Subcutaneous abdominal adipose tissue (tissue), 5 donors: ENCODE results near the gene TEX51.

Experiments used
- H3K27ac ChIP-seq: one replicate; pipeline ENCODE4 v1.7.0; 2013; ENCODE audit warnings: low read depth, mild to moderate bottlenecking, inconsistent platforms, low read length, moderate library complexity
- H3K27me3 ChIP-seq, 5 donors: one replicate each; pipeline ENCODE4 v1.7.0; 2013; ENCODE audit warnings: low read length in 5 of 5, inconsistent platforms in 1 of 5; ENCODE audit not compliant: control insufficient read depth in 5 of 5, insufficient read depth in 4 of 5
- H3K36me3 ChIP-seq, 5 donors: one replicate each; pipeline ENCODE4 v1.7.0; 2013; ENCODE audit warnings: low read length in 5 of 5; ENCODE audit not compliant: control insufficient read depth in 5 of 5, insufficient read depth in 5 of 5
- H3K4me1 ChIP-seq, 5 donors: one replicate each; pipeline ENCODE4 v1.7.0; 2013; ENCODE audit warnings: low read length in 5 of 5, mild to moderate bottlenecking in 3 of 5, moderate library complexity in 1 of 5; ENCODE audit not compliant: control insufficient read depth in 5 of 5, insufficient read depth in 5 of 5
- H3K4me3 ChIP-seq, 5 donors: one replicate each; pipeline ENCODE4 v1.7.0; 2013; ENCODE audit warnings: low read length in 5 of 5, low read depth in 1 of 5
- H3K9ac ChIP-seq, 5 donors: one replicate each; pipeline ENCODE4 v1.7.0; 2013; ENCODE audit warnings: low read length in 5 of 5, mild to moderate bottlenecking in 4 of 5, moderate library complexity in 3 of 5
- H3K9me3 ChIP-seq, 5 donors: one replicate each; pipeline ENCODE4 v1.7.0; 2013; ENCODE audit warnings: low read length in 5 of 5; ENCODE audit not compliant: control insufficient read depth in 5 of 5
- donor health status: healthy.
- donor health status: healthy.
- donor health status: healthy.
- donor health status: healthy.
- donor health status: healthy.

The TEX51 gene

GRCh38 chr2:126921066-126921465 is 22.4 kb downstream of the TEX51 start:
- Histone ChIP-seq H3K27me3 (no peaks in the 10 kb centered on the region), H3K36me3 (no peaks in the 10 kb centered on the region), H3K9me3 (no peaks in the 10 kb centered on the region), H3K4me1 (no peaks in the 10 kb centered on the region), H3K4me3 (no peak overlapping the region), H3K9ac (no peak overlapping the region), H3K27ac (no peak overlapping the region)

GRCh38 chr2:126930970-126931590 is 32.4 kb downstream of the TEX51 start:
- no peak overlapping the region for H3K9ac ChIP-seq
- peaks cover 0 to 7% (median 0%) of the 10 kb centered on the region in 5 donors for H3K9me3 ChIP-seq
- no peaks in the 10 kb centered on the region for H3K4me1 ChIP-seq
- H3K4me3 ChIP-seq = no peak overlapping the region
- H3K27ac ChIP-seq = no peak overlapping the region
- H3K27me3 ChIP-seq = peaks cover 0 to 9% (median 7%) of the 10 kb centered on the region in 5 donors
- H3K36me3 ChIP-seq = no peaks in the 10 kb centered on the region

GRCh38 chr2:126932529-126932928 is 33.8 kb downstream of the TEX51 start:
- H3K4me1 ChIP-seq = no peaks in the 10 kb centered on the region
- H3K9me3 ChIP-seq = peaks cover 0 to 7% (median 0%) of the 10 kb centered on the region in 5 donors
- H3K27me3 ChIP-seq = peaks cover 0 to 9% (median 7%) of the 10 kb centered on the region in 5 donors
- H3K9ac ChIP-seq = no peak overlapping the region
- no peak overlapping the region for H3K4me3 ChIP-seq
- no peak overlapping the region for H3K27ac ChIP-seq
- no peaks in the 10 kb centered on the region for H3K36me3 ChIP-seq

GRCh38 chr2:126932966-126933710 is 34.4 kb downstream of the TEX51 start:
- peaks cover 0 to 7% (median 0%) of the 10 kb centered on the region in 5 donors for H3K9me3 ChIP-seq
- H3K27ac ChIP-seq = no peak overlapping the region
- no peak overlapping the region for H3K4me3 ChIP-seq
- H3K4me1 ChIP-seq = no peaks in the 10 kb centered on the region
- no peaks in the 10 kb centered on the region for H3K36me3 ChIP-seq
- H3K27me3 ChIP-seq = peaks cover 0 to 9% (median 7%) of the 10 kb centered on the region in 5 donors
- no peak overlapping the region for H3K9ac ChIP-seq

- H3K27me3 ChIP-seq = peaks cover 0 to 9% (median 7%) of the 10 kb centered on the region in 5 donors
- H3K4me1 ChIP-seq = no peaks in the 10 kb centered on the region
Observed at GRCh38 chr2:126933711-126934091, 35.0 kb downstream of the TEX51 start.

GRCh38 chr2:126934809-126935208 is 36.1 kb downstream of the TEX51 start:
- Histone ChIP-seq H3K9me3 (peaks cover 0 to 7% (median 0%) of the 10 kb centered on the region in 5 donors), H3K27me3 (peaks cover 0 to 11% (median 7%) of the 10 kb centered on the region in 5 donors), H3K9ac (no peak overlapping the region)

More at GRCh38 chr2:126933711-126934091, 35.0 kb downstream of the TEX51 start:
- peaks cover 0 to 7% (median 0%) of the 10 kb centered on the region in 5 donors for H3K9me3 ChIP-seq
- H3K9ac ChIP-seq = no peak overlapping the region
- no peak overlapping the region for H3K4me3 ChIP-seq
- H3K36me3 ChIP-seq = no peaks in the 10 kb centered on the region
- no peak overlapping the region for H3K27ac ChIP-seq

GRCh38 chr2:126935774-126936173 is 37.1 kb downstream of the TEX51 start:
- H3K9me3 ChIP-seq = peaks cover 0 to 4% (median 0%) of the 10 kb centered on the region in 5 donors
- no peak overlapping the region for H3K27ac ChIP-seq
- no peak overlapping the region for H3K4me3 ChIP-seq
- peaks cover 0 to 11% (median 7%) of the 10 kb centered on the region in 5 donors for H3K27me3 ChIP-seq
- H3K4me1 ChIP-seq = no peaks in the 10 kb centered on the region
- H3K36me3 ChIP-seq = no peaks in the 10 kb centered on the region
- H3K9ac ChIP-seq = no peak overlapping the region

More at GRCh38 chr2:126934809-126935208, 36.1 kb downstream of the TEX51 start:
- Histone ChIP-seq H3K4me1 (no peaks in the 10 kb centered on the region), H3K4me3 (no peak overlapping the region), H3K36me3 (no peaks in the 10 kb centered on the region), H3K27ac (no peak overlapping the region)

GRCh38 chr2:126936219-126936723 is 37.6 kb downstream of the TEX51 start:
- H3K36me3 ChIP-seq = no peaks in the 10 kb centered on the region
- H3K9me3 ChIP-seq = no peaks in the 10 kb centered on the region
- no peaks in the 10 kb centered on the region for H3K4me1 ChIP-seq
- peaks cover 0 to 11% (median 7%) of the 10 kb centered on the region in 5 donors for H3K27me3 ChIP-seq
- H3K9ac ChIP-seq = no peak overlapping the region
- H3K4me3 ChIP-seq = no peak overlapping the region
- H3K27ac ChIP-seq = no peak overlapping the region

- Histone ChIP-seq H3K4me1 (no peaks in the 10 kb centered on the region), H3K9ac (no peak overlapping the region), H3K36me3 (no peaks in the 10 kb centered on the region), H3K27ac (no peak overlapping the region), H3K9me3 (peaks cover 0 to 5% (median 0%) of the 10 kb centered on the region in 5 donors), H3K27me3 (peaks cover 0 to 8% (median 3%) of the 10 kb centered on the region in 5 donors), H3K4me3 (no peak overlapping the region)
Observed at GRCh38 chr2:126940331-126940730, 41.6 kb downstream of the TEX51 start.
